Vagina (tissue), 2 donors: ENCODE measurements around the gene BRD2. TPM values are rescaled to one million over a fixed set of nuclear protein-coding genes. Genes with fewer than 3 reads are reported as not detected.

Experiments
- DNase-seq, 2 donors: peaks; one replicate each; pipeline ENCODE4 v3.0.0-alpha.2; 2017; ENCODE audit errors: extremely low spot score in 2 of 2
- H3K27ac ChIP-seq: fragments of 200-600 bp; sonication (generic); one replicate; pipeline ENCODE4 v1.5.1; 2019
- H3K27me3 ChIP-seq: fragments of 200-600 bp; sonication (generic); one replicate; pipeline ENCODE4 v1.5.1; 2019
- H3K36me3 ChIP-seq, 2 donors: fragments of 200-600 bp; sonication (generic); one replicate each; pipeline ENCODE4 v1.5.1; 2017 to 2019
- H3K4me1 ChIP-seq: fragments of 200-600 bp; sonication (generic); one replicate; pipeline ENCODE4 v1.5.1; 2019
- H3K4me3 ChIP-seq, 2 donors: fragments of 200-600 bp; sonication (generic); 1 replicate in 1 of 2; 2 replicates in 1 of 2; pipeline ENCODE4 v1.5.1; 2016 to 2019
- H3K9me3 ChIP-seq: fragments of 200-600 bp; sonication (generic); one replicate; pipeline ENCODE4 v1.5.1; 2019
- CTCF ChIP-seq, 3 experiments: fragments of 450-650 bp in 2 of 3; fragments of 200-600 bp in 1 of 3; sonication (generic) in 1 of 3; IDR thresholded peaks; one replicate each; pipeline ENCODE4 v1.5.1; 2017 to 2019; ENCODE audit warnings: antibody characterized with exemption in 3 of 3, mild to moderate bottlenecking in 2 of 3, moderate library complexity in 2 of 3
- POLR2A ChIP-seq, 2 donors: fragments of 450-650 bp; IDR thresholded peaks; one replicate each; pipeline ENCODE4 v1.6.1; 2017; ENCODE audit warnings: antibody characterized with exemption in 2 of 2, mild to moderate bottlenecking in 2 of 2, moderate library complexity in 2 of 2
- POLR2AphosphoS5 ChIP-seq, 2 donors: sonication (generic); formaldehyde crosslinking; IDR thresholded peaks; one replicate each; pipeline ENCODE4 v1.9.0; 2017; ENCODE audit warnings: antibody characterized with exemption in 2 of 2, mild to moderate bottlenecking in 2 of 2, low read depth in 1 of 2; ENCODE audit not compliant: insufficient read depth in 1 of 2
- intact Hi-C: fragments of 100-400 bp; cut with DNase I; formaldehyde crosslinking; loops from one replicate; pipeline ENCODE4 v1.15.1; 2023
- total RNA-seq: library from RNA; depleted of rRNA; stranded (reverse); fragments of >200 nt; gene quantifications from one replicate; pipeline ENCODE4 v1.2.3, GENCODE V29; 2016

Gene BRD2
- total RNA-seq, 1 donor from 2014 or later = 125 TPM

GRCh38 chr6:32973144-32974015 lies 5.0 kb downstream of the BRD2 start:
- Histone ChIP-seq H3K9me3 (no peaks in the 10 kb centered on the region), H3K27ac (peak overlapping the region; percentile 100), H3K27me3 (no peaks in the 10 kb centered on the region), H3K4me3 (peak overlapping the region; percentile 60 to 80), H3K36me3 (peaks cover 0 to 47% of the 10 kb centered on the region in 2 donors), H3K4me1 (peaks cover 44% of the 10 kb centered on the region)
- TF ChIP-seq POLR2AphosphoS5 (IDR thresholded peaks at IDR 0.05; ENCODE audit: insufficient read depth in 1 of 2, low read depth in 1 of 2) (no peak), CTCF (IDR thresholded peaks at IDR 0.05) (no peak), POLR2A (IDR thresholded peaks at IDR 0.05) (no peak)
- DNase-seq = no peak
- intact Hi-C loops = loop anchor here (5.0 to 10.0 kb wide), 3 partner anchors 81 to 999 kb away; partner anchors contain the start of genes DXO and PSMB8

- peak overlapping the region; percentile 60 to 80 for H3K4me3 ChIP-seq
- peak overlapping the region; percentile 100 for H3K27ac ChIP-seq
- H3K4me1 ChIP-seq = peaks cover 49% of the 10 kb centered on the region
- H3K27me3 ChIP-seq = no peaks in the 10 kb centered on the region
- H3K36me3 ChIP-seq = peaks cover 0 to 53% of the 10 kb centered on the region in 2 donors
- no peak for DNase-seq
- H3K9me3 ChIP-seq = no peaks in the 10 kb centered on the region
- TF ChIP-seq CTCF (IDR thresholded peaks at IDR 0.05) = no peak
- TF ChIP-seq POLR2A (IDR thresholded peaks at IDR 0.05) = no peak
- TF ChIP-seq POLR2AphosphoS5 (IDR thresholded peaks at IDR 0.05; ENCODE audit: insufficient read depth in 1 of 2, low read depth in 1 of 2) = no peak
- intact Hi-C loops = loop anchor here (5.0 to 10.0 kb wide), 3 partner anchors 82 to 999 kb away; partner anchors contain the start of genes DXO and PSMB8
These were observed 5.6 kb downstream of the BRD2 start for GRCh38 chr6:32974016-32974333.

- Histone ChIP-seq H3K4me1 (peaks cover 52% of the 10 kb centered on the region), H3K36me3 (peaks cover 0 to 60% of the 10 kb centered on the region in 2 donors), H3K27me3 (no peaks in the 10 kb centered on the region), H3K27ac (peak overlapping the region; percentile 100), H3K9me3 (no peaks in the 10 kb centered on the region), H3K4me3 (peak overlapping the region; percentile 60 to 80)
- TF ChIP-seq POLR2AphosphoS5 (IDR thresholded peaks at IDR 0.05; ENCODE audit: insufficient read depth in 1 of 2, low read depth in 1 of 2) = no peak
- no peak for TF ChIP-seq CTCF (IDR thresholded peaks at IDR 0.05)
- no peak for TF ChIP-seq POLR2A (IDR thresholded peaks at IDR 0.05)
- DNase-seq = no peak
- intact Hi-C loops = loop anchor here (5.0 to 10.0 kb wide), 3 partner anchors 82 to 1000 kb away; partner anchors contain the start of genes DXO and PSMB8
These were observed 6.3 kb downstream of the BRD2 start for GRCh38 chr6:32974541-32975308.

GRCh38 chr6:32975886-32976285 lies 7.5 kb downstream of the BRD2 start:
- Histone ChIP-seq H3K27ac (no peak overlapping the region), H3K27me3 (no peaks in the 10 kb centered on the region), H3K9me3 (no peaks in the 10 kb centered on the region), H3K36me3 (peaks cover 0 to 72% of the 10 kb centered on the region in 2 donors), H3K4me1 (peaks cover 64% of the 10 kb centered on the region), H3K4me3 (no peak overlapping the region)
- no peak for TF ChIP-seq CTCF (IDR thresholded peaks at IDR 0.05)
- TF ChIP-seq POLR2A (IDR thresholded peaks at IDR 0.05) = no peak
- no peak for TF ChIP-seq POLR2AphosphoS5 (IDR thresholded peaks at IDR 0.05; ENCODE audit: insufficient read depth in 1 of 2, low read depth in 1 of 2)
- intact Hi-C loops = loop anchor here (10.0 kb wide), 1 partner anchor 1001 kb away; the partner anchor contains the start of gene DXO
- DNase-seq = no peak
